Measurements from ENCODE around the gene CDC42EP5. TPM values are rescaled to one million over a fixed set of nuclear protein-coding genes. Genes with fewer than 3 reads are reported as not detected.
A peak's percentile ranks its signal among the peaks of the same experiment; 100 is the strongest.

The CDC42EP5 gene

GRCh38 chr19:54415901-54416673 lies 57.0 kb downstream of the CDC42EP5 start:
- H3K4me3 ChIP-seq (ENCODE audit: low read length in 2 of 2): peak overlapping the region; percentile 78 to 94
- peak overlapping the region; percentile 69 for H2BK15ac ChIP-seq (ENCODE audit: low read length)

GRCh38 chr19:54415208-54415900 lies 57.7 kb downstream of the CDC42EP5 start, which contains the start of gene TTYH1:
TSS of gene TTYH1 (plus strand) at chr19:54415464. CDS start at chr19:54415553, 89 bp downstream.
- Histone ChIP-seq H3K27me3 (ENCODE audit: control insufficient read depth in 3 of 3, insufficient read depth in 3 of 3, low read depth in 1 of 3, low read length in 3 of 3) (no peaks in the 10 kb centered on the region), H3K23ac (ENCODE audit: low read depth, low read length, poor library complexity) (peak within 1 kb of the TSS; percentile 39), H2BK15ac (ENCODE audit: low read length) (peak within 1 kb of the TSS; percentile 69), H3K4ac (ENCODE audit: low read length) (no peak within 1 kb of the TSS), H4K8ac (ENCODE audit: low read depth, low read length) (no peak within 1 kb of the TSS), H2AK5ac (ENCODE audit: low read depth, low read length) (peak within 1 kb of the TSS; percentile 97), H3K9ac (ENCODE audit: low read depth, low read length, poor library complexity) (peak within 1 kb of the TSS; percentile 97), H3K4me1 (ENCODE audit: control insufficient read depth in 2 of 2, insufficient read depth in 1 of 2, low read depth in 1 of 2, low read length in 2 of 2) (peaks cover 32 to 37% of the 10 kb centered on the region in 2 donors), H3K27ac (replicated peaks; ENCODE audit: low read length) (peak within 1 kb of the TSS; percentile 41), H3K4me3 (ENCODE audit: low read length in 2 of 2) (peak within 1 kb of the TSS; percentile 78 to 94), H3K18ac (ENCODE audit: low read length) (peak within 1 kb of the TSS; percentile 97), H2BK120ac (ENCODE audit: low read depth, low read length) (peak within 1 kb of the TSS; percentile 84), H3K9me3 (replicated peaks in 1 of 2; ENCODE audit: control insufficient read depth in 2 of 2, insufficient read depth in 1 of 2, low read depth in 1 of 2, low read length in 2 of 2) (peaks cover 0 to 8% of the 10 kb centered on the region in 2 donors), H2BK12ac (ENCODE audit: low read length) (no peak within 1 kb of the TSS), H2AFZ (ENCODE audit: low read length) (peak within 1 kb of the TSS; percentile 87), H2BK5ac (ENCODE audit: low read length) (peak within 1 kb of the TSS; percentile 96), H3K4me2 (ENCODE audit: insufficient read depth, low read length, poor library complexity, severe bottlenecking) (peak within 1 kb of the TSS; percentile 88), H3K79me1 (ENCODE audit: low read depth, low read length) (peaks cover 18% of the 10 kb centered on the region), H3K36me3 (replicated peaks in 1 of 2; ENCODE audit: control insufficient read depth in 2 of 2, insufficient read depth in 2 of 2, low read length in 2 of 2) (peaks cover 11 to 15% of the 10 kb centered on the region in 2 donors), H3K14ac (ENCODE audit: low read length) (no peak within 1 kb of the TSS), H4K91ac (ENCODE audit: low read depth, low read length, poor library complexity) (peak within 1 kb of the TSS; percentile 14)
- no CpG with 5 or more reads among the region's 68 CpGs for WGBS, 2 donors (ENCODE audit: extremely low coverage in 2 of 2, insufficient read length in 2 of 2, insufficient replicate concordance in 1 of 2)
- no peak for DNase-seq (ENCODE audit: low spot score)

More at GRCh38 chr19:54415901-54416673, 57.0 kb downstream of the CDC42EP5 start:
- Histone ChIP-seq H3K14ac (ENCODE audit: low read length) (peak overlapping the region; percentile 98), H3K4me1 (ENCODE audit: control insufficient read depth in 2 of 2, insufficient read depth in 1 of 2, low read depth in 1 of 2, low read length in 2 of 2) (peaks cover 29 to 42% of the 10 kb centered on the region in 2 donors), H3K79me1 (ENCODE audit: low read depth, low read length) (peaks cover 18% of the 10 kb centered on the region), H3K36me3 (replicated peaks in 1 of 2; ENCODE audit: control insufficient read depth in 2 of 2, insufficient read depth in 2 of 2, low read length in 2 of 2) (peaks cover 11 to 15% of the 10 kb centered on the region in 2 donors), H2BK5ac (ENCODE audit: low read length) (peak overlapping the region; percentile 96), H3K27ac (replicated peaks; ENCODE audit: low read length) (peak overlapping the region; percentile 41), H2BK12ac (ENCODE audit: low read length) (no peak overlapping the region), H2AK5ac (ENCODE audit: low read depth, low read length) (peak overlapping the region; percentile 97), H4K91ac (ENCODE audit: low read depth, low read length, poor library complexity) (peak overlapping the region; percentile 14), H3K9ac (ENCODE audit: low read depth, low read length, poor library complexity) (peak overlapping the region; percentile 97), H4K8ac (ENCODE audit: low read depth, low read length) (no peak overlapping the region), H2BK120ac (ENCODE audit: low read depth, low read length) (peak overlapping the region; percentile 84), H3K23ac (ENCODE audit: low read depth, low read length, poor library complexity) (peak overlapping the region; percentile 90), H3K4me2 (ENCODE audit: insufficient read depth, low read length, poor library complexity, severe bottlenecking) (peak overlapping the region; percentile 88), H3K4ac (ENCODE audit: low read length) (no peak overlapping the region), H3K9me3 (replicated peaks in 1 of 2; ENCODE audit: control insufficient read depth in 2 of 2, insufficient read depth in 1 of 2, low read depth in 1 of 2, low read length in 2 of 2) (peaks cover 0 to 8% of the 10 kb centered on the region in 2 donors), H2AFZ (ENCODE audit: low read length) (peak overlapping the region; percentile 87), H3K18ac (ENCODE audit: low read length) (peak overlapping the region; percentile 97), H3K27me3 (ENCODE audit: control insufficient read depth in 3 of 3, insufficient read depth in 3 of 3, low read depth in 1 of 3, low read length in 3 of 3) (no peaks in the 10 kb centered on the region)
- WGBS, 2 donors (ENCODE audit: extremely low coverage in 2 of 2, insufficient read length in 2 of 2, insufficient replicate concordance in 1 of 2): no CpG with 5 or more reads among the region's 28 CpGs
- no peak for DNase-seq (ENCODE audit: low spot score)

Small RNAs within 50 kb of the gene (small RNA-seq; reads per million reads assigned to genes)
- not detected for gene AC245884.3 (ENCODE audit: insufficient read depth)

Measured in neuronal stem cell (in vitro differentiated cells).